Heart left ventricle (tissue), 16 donors: Measurements from ENCODE around the gene PRKAG2. TPM values are rescaled to one million over a fixed set of nuclear protein-coding genes. Genes with fewer than 3 reads are reported as not detected.
A peak's percentile ranks its signal among the peaks of the same experiment; 100 is the strongest.

Experiments
- ATAC-seq, 4 donors: fragments of 200-7000 bp; cut with Tn5 transposase; one replicate each; pipeline ENCODE4 v1.9.1; 2020 to 2022; ENCODE audit warnings: moderate library complexity in 4 of 4, mild to moderate bottlenecking in 3 of 4, moderate number of reproducible peaks in 1 of 4
- DNase-seq, 5 donors: peaks; one replicate each; pipeline ENCODE4 v3.0.0-alpha.2; 2020
- H3K27ac ChIP-seq, 12 donors: fragments of 200-600 bp; sonication (generic) in 4 of 12; one replicate each; pipeline versions ENCODE4 v1.5.0 to v1.8.0; 2016 to 2022; ENCODE audit warnings: mild to moderate bottlenecking in 2 of 12
- H3K27me3 ChIP-seq, 9 donors: fragments of 200-600 bp; sonication (generic) in 2 of 9; one replicate each; pipeline versions ENCODE4 v1.5.1 to v1.8.0; 2016 to 2022; ENCODE audit warnings: mild to moderate bottlenecking in 3 of 9
- H3K36me3 ChIP-seq, 9 donors: fragments of 200-600 bp; sonication (generic) in 2 of 9; one replicate each; pipeline versions ENCODE4 v1.5.0 to v1.8.0; 2018 to 2022; ENCODE audit warnings: mild to moderate bottlenecking in 2 of 9
- H3K4me1 ChIP-seq, 12 donors: fragments of 200-600 bp; sonication (generic) in 4 of 12; one replicate each; pipeline versions ENCODE4 v1.5.0 to v1.8.0; 2016 to 2022; ENCODE audit warnings: mild to moderate bottlenecking in 3 of 12
- H3K4me3 ChIP-seq, 12 donors: fragments of 200-600 bp; sonication (generic) in 4 of 12; one replicate each; pipeline versions ENCODE4 v1.5.0 to v1.8.0; 2017 to 2022; ENCODE audit warnings: mild to moderate bottlenecking in 9 of 12, moderate library complexity in 4 of 12
- H3K9me3 ChIP-seq, 12 donors: fragments of 200-600 bp; sonication (generic) in 4 of 12; one replicate each; pipeline versions ENCODE4 v1.5.0 to v1.8.0; 2016 to 2022; ENCODE audit warnings: mild to moderate bottlenecking in 1 of 12
- POLR2A ChIP-seq, 2 donors: fragments of 450-650 bp; IDR thresholded peaks; one replicate each; pipeline ENCODE4 v1.6.1; 2017; ENCODE audit warnings: antibody characterized with exemption in 2 of 2, mild to moderate bottlenecking in 2 of 2, moderate library complexity in 2 of 2
- WGBS, 4 donors: extraction: QIAGEN DNeasy Blood & Tissue Kit in 2 of 4; methylation state at CpG; one replicate each; pipeline versions ENCODE4 v1.1.5 to v1.1.7; 2013 to 2018; 5-methylcytosine and 5-hydroxymethylcytosine counted together
- intact Hi-C, 10 donors: fragments of 100-400 bp; cut with DNase I; formaldehyde crosslinking; loops; one replicate each; pipeline versions ENCODE4 v1.11.1 to v1.14.2; 2022
- polyA plus RNA-seq, 2 donors: library from polyadenylated mRNA; stranded (reverse); fragments of 200-250 nt; gene quantifications; one replicate each; pipeline ENCODE4 v1.2.3, GENCODE V29; 2013
- total RNA-seq, 9 donors: library from RNA; depleted of rRNA in 2 of 9; stranded (reverse); fragments of >200 nt in 2 of 9; fragmentation: NEBNext Ultra II Directional in 3 of 9; extraction: Animal tissue kit (Norgen Biotek cat#: 25700) in 3 of 9; gene quantifications; one replicate each; pipeline versions ENCODE4 v1.1.0 to v1.2.4, GENCODE V29; 2016 to 2023
- TF ChIP-seq, protein P1 (sequence below), 12 donors: fragments of 200-600 bp; sonication (generic) in 4 of 12; IDR thresholded peaks; one replicate each; pipeline versions ENCODE4 v1.5.0 to v1.8.0; 2018 to 2022; ENCODE audit warnings: antibody characterized with exemption in 12 of 12, mild to moderate bottlenecking in 5 of 12
- donor health status: ischemic (EF 13 %, LVEDD 7.1; RV severe dilation, severe dysfunction).
- donor health status: healthy with polysubstance abuse.
- donor health status: DM: no; HTN: yes; CAD: no.
- donor health status: DM: no; HTN: no; CAD: no.
- donor health status: ischemic (EF 25% LVEDD 6.9; RV normal size, moderate dysfunction).
- donor health status: ischemic (EF 25% LVEDD 5.7; RV mildly dilated, moderate dysfunction).
- donor health status: healthy.
- donor health status: DM: yes; HTN: yes; CAD: no.
- donor health status: ischemic (EF 35%, LVEDD 5.7; RV mildly dilated, moderate dysfunction).
- donor health status: nonischemic (EF 11% LVEDD 7.7; RV severe dilation, severe dysfunction).
- donor health status: DM: yes; HTN: yes; CAD: no.
- donor health status: PGD.
- donor health status: ischemic (EF 29% LVEDD 5.4; RV normal size, mild dysfunction).
- donor health status: nonischemic (EF 23%, LVEDD 6.1; RV moderate dilation, normal function).

The PRKAG2 gene
- total and polyA plus RNA-seq, 11 donors = 50.2 to 179 (median 108) TPM

DNA sequence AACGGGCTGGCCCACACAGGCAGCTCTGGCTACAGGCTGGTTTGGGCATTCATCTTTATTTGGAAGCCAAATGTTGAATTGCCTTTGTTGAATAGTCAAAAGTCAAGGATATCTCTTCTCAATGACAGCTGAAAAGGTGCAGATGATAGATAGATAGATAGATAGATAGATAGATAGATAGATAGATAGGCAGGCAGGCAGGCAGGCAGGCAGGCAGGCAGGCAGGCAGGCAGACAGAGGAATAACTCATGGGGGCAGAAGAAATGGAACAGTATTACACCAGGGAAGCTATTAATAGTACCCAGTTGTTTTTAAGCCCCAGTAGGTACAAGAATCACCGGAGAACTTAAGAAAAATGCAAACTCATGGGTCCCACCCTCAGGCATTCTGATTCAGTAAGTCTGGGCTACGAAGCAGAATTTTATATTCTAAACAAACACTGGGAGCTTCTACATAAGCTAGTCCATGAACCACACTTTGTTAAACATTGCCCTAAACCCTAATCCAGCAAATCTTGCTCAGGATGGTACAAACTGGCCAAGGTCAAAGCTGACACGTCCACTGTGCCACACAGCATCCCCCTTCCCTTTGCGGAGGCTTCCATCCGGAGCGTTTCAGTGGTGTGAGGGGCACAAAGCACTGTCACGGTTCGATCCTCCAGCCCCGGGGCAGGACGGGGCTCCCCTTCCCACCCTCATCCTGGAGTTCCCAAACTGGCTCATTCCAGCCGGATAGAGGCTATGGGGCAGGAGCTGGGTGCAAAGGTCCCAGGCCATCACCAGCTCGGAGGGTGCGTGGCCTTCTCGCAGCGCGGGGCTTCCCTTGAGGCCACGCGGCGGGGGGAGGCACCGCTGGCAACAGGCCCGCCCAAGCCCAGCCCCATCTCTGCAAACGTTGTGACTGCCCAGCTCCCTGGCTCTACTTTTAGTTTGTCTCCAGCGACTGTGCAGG, 6.7 kb downstream of the PRKAG2 start:
- peaks cover 0 to 58% (median 30%) of the 10 kb centered on the region in 12 donors for H3K4me1 ChIP-seq
- peak overlapping the region in 9 of 12 donors; percentile 27 to 95 (median 85) for H3K27ac ChIP-seq
- intact Hi-C loops = loop anchor here in 2 of 10 donors (5.0 to 10.0 kb wide), 2 partner anchors 85 to 88 kb away; no protein-coding TSS in a partner anchor
- DNase-seq (peak in 1 of 5 donors; percentile 23), ATAC-seq (no peak)
- no peak overlapping the region for H3K4me3 ChIP-seq
- H3K27me3 ChIP-seq = no peaks in the 10 kb centered on the region
- H3K36me3 ChIP-seq = no peaks in the 10 kb centered on the region
- WGBS, 4 donors = 77 to 85% (median 81%) methylated on average over 12 to 24 of the region's 24 CpGs
- no peaks in the 10 kb centered on the region for H3K9me3 ChIP-seq
- TF ChIP-seq POLR2A (IDR thresholded peaks at IDR 0.05) = no peak
- TF ChIP-seq, protein P1, sequence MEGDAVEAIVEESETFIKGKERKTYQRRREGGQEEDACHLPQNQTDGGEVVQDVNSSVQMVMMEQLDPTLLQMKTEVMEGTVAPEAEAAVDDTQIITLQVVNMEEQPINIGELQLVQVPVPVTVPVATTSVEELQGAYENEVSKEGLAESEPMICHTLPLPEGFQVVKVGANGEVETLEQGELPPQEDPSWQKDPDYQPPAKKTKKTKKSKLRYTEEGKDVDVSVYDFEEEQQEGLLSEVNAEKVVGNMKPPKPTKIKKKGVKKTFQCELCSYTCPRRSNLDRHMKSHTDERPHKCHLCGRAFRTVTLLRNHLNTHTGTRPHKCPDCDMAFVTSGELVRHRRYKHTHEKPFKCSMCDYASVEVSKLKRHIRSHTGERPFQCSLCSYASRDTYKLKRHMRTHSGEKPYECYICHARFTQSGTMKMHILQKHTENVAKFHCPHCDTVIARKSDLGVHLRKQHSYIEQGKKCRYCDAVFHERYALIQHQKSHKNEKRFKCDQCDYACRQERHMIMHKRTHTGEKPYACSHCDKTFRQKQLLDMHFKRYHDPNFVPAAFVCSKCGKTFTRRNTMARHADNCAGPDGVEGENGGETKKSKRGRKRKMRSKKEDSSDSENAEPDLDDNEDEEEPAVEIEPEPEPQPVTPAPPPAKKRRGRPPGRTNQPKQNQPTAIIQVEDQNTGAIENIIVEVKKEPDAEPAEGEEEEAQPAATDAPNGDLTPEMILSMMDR (IDR thresholded peaks at IDR 0.05) = no peak

DNA sequence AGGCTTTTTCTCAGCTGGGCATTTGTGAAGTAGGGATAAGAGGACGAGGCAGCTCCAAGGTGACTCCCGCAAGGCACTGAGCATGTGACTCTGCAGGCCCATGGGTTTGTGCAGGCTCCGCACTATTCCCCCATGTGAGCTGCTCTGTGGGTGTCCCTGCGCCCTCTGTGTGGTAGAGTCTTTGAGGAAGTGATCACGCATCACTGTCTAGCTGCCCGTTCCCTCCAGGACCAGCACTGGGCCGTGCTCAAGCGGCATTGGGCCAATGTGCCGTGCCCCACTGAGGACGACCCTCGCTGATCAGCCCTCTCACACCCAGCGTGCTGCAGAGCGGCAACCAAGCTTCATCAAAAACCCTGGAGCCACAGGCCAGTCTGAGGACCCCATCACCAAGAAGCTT, 7.5 kb downstream of the PRKAG2 start:
- peak overlapping the region in 2 of 12 donors; percentile 34 to 36 for H3K4me3 ChIP-seq
- intact Hi-C loops = no loop called here
- 54 to 82% (median 74%) methylated on average over 3 to 13 of the region's 13 CpGs for WGBS, 4 donors

DNA sequence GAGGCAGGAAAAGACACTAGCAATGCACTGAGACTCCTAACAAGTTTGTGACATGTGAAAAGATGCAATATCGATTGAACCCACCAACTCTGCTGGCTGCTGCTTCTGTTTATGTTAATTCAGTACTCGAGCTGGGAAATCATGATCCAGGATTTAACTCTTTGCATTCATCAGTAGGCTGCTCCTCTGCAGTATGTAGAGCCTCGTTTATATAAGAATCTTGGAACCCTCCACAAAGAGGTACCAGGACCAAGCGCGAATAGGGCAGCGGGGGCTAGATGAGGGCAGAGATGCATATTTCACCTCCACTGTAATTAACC, 7.8 kb downstream of the PRKAG2 start:
- ATAC-seq (no peak), DNase-seq (no peak)
- no peaks in the 10 kb centered on the region for H3K9me3 ChIP-seq
- no peaks in the 10 kb centered on the region for H3K27me3 ChIP-seq
- intact Hi-C loops = no loop called here
- peak overlapping the region in 11 of 12 donors; percentile 57 to 95 (median 85) for H3K27ac ChIP-seq
- WGBS, 4 donors = 27 to 64% (median 47%) methylated on average over 6 of the region's 6 CpGs
- no peaks in the 10 kb centered on the region for H3K36me3 ChIP-seq
- peaks cover 0 to 54% (median 26%) of the 10 kb centered on the region in 12 donors for H3K4me1 ChIP-seq
- peak overlapping the region in 6 of 12 donors; percentile 12 to 41 (median 32) for H3K4me3 ChIP-seq
- no peak for TF ChIP-seq POLR2A (IDR thresholded peaks at IDR 0.05)
- TF ChIP-seq, protein P1 (IDR thresholded peaks at IDR 0.05) = no peak

More for the DNA sequence above, 7.5 kb downstream of the PRKAG2 start:
- Histone ChIP-seq H3K27ac (peak overlapping the region in 11 of 12 donors; percentile 15 to 95 (median 85)), H3K27me3 (no peaks in the 10 kb centered on the region), H3K4me1 (peaks cover 0 to 51% (median 23%) of the 10 kb centered on the region in 12 donors), H3K9me3 (no peaks in the 10 kb centered on the region), H3K36me3 (no peaks in the 10 kb centered on the region)
- DNase-seq (peak in 1 of 5 donors; percentile 18), ATAC-seq (peak in 3 of 4 donors; percentile 5 to 14 (median 6))
- TF ChIP-seq POLR2A (IDR thresholded peaks at IDR 0.05) = no peak
- TF ChIP-seq, protein P1 (IDR thresholded peaks at IDR 0.05) = no peak
